HG03457 (cell line): Measurements from ENCODE around the gene TMEM271.

Source experiments
- ATAC-seq: cut with Tn5 transposase; IDR thresholded peaks from one replicate; pipeline ENCODE4 v1.9.1; 2021; ENCODE audit warnings: moderate number of reproducible peaks; ENCODE audit not compliant: unreplicated experiment

TMEM271 gene

DNA sequence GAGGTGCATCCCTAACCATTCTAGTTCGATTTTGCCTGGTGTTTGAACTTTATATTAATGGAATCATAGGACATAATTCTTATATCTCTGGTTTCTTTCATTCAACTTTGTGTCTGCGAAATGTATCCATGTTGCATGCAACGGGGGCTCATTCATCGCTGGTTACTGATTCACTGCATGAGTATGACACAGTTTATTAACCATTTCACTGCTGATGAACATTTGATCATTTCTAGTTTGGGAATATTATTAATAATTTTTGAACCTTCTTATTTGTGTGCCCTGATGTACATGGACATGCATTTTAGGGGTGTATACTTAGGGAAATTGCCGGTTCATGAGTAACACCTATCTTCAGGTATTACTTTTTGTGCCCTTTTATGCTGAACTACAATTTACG lies 5.1 kb upstream of the TMEM271 start:
- ATAC-seq = no peak

DNA sequence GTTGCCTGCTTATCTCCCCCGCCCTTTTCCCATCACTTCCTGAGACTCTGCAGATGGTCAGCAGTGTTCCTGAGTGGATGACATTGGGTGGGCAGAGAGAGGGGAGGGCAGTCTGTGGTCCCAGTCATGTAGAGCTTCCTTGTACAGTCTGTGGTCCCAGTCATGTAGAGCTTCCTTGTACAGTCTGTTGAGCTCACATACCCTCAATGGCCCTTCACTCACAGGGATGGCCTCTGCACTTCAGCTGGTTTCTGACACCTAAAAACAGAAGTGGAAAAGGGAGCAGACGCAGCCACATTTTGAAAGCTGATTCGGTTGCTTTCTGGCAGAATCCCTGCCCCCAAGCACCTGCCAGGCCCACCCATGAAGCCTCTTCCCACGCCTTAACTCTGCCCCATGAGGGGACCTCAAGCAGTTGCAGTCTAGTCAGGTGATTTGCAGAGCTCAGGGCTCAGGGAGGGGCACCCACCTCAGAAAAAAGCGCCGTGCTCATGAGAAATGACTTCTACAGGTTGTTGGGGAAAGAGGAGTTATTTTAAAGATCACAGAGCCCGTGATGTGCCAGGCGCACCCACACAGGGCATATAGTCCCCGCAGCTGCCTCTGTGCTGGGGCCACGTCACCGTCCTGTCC lies 3.6 kb upstream of the TMEM271 start:
- no peak for ATAC-seq

DNA sequence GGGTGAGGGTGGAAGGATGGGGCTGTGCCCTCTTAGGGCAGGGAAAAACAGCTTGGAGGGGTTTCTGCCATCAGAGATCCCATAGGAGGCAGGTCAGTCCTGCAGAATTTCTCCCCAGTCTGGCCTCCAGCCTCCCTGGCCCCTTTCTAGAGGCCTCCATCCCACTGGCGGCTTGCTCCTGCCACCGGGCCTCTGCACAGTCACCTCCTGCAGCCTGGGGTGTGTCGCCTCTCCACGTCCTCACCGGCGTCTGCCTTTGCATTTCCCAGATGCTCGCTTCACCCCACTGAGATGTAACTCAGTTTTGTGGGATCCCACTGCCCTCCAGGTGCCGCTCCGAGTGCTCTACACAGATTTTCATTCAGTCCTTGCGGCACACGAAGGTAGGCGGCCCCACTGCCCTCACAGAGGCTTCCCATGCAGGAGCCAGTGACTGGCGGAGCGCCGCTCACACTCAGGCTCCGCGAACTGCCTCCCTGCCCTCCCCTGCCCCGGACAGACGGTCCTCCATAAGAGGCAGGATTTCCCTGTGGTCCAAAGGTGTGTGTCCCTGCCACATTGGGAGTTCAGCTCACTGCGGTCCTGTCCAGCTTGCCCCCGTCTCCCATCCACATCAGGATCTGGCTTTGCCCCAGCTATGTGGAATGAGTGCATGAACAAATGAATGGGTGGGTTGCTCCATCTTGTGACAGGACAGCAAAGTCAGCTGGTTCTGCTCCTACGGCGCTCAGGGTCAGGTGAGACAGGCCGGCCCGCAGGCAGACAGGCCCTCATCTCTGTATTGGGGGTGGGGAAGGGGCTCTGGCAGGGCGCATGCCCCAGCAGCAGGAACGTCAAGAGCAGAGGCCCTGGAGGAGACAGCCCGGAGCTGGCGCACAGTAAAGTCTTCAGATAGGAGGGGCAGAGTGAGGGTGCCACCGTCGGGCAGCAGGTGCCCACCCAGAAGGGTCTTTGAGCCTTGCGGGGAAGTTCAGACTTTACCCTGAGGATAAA lies 2.7 kb upstream of the TMEM271 start:
- ATAC-seq = no peak

DNA sequence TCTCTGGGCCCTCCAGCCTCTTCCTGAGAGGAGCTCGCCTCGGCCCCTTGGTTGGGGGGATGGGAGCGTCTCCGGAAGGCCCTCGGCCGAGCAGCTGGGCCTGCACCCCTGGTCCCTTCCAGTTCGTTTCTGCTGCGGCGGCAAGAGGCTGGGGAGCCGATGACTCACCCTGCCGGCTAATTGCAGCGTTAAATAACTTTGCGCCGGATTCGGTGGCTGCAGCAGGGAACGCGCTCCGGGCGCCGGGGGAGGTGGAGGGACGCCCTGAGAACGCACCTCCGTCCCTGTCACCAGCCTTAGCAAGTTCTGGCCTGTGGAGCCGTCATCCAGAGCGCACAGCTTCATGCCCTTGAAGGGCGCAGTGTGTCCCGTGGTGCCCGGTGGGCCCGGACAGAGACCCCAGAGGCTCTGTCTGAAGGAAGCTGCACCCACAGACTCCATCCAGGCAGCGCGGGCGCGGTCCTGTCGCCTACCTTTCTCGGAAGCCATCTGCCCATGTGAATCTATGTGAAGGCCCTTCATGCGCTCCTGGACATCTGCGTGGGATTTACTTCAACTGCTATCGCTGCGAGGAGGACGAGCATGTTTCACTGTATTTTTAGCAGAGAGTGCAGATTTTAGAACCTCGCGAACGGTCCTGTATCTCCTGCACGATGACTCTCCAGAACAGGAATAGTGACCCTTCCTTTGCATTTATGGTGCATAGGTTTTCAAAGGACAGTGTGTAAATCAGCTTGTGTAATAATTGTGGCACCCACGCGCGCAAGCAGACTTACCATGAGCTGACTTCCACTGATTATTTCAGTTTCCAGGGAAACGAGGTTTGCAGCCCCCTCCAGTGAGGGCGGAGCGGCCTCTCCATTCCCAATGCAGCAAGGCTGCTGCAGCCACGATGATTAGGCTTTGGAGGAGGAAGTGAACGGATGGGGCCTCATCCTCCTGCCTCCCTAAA lies 1.7 kb upstream of the TMEM271 start:
- ATAC-seq = no peak

DNA sequence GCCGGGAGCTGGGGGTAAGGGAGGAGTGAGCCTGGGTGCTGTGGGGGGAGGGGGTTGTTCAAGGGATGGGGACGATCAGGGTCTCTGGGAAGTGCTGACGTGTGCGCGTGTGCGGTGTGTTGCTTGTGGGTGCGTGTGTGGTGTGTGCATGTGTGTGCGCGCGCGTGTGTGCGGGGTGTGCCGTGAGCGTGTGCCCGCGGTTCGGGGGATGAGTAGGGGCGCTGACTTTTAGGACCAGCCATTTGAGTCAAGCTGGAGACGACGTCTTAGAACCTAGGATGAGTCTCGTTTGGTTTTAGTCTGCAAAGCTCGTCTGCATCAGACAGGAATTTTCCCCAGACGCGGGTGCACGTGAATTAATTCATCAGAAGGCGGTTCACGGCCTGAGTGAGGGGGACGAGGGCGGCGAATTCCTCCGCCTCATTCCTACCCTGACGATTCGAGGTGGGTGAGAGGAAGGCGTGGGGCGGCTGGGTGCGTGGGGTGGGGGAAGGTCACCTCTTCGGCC lies 950 bp upstream of the TMEM271 start:
- no peak for ATAC-seq

DNA sequence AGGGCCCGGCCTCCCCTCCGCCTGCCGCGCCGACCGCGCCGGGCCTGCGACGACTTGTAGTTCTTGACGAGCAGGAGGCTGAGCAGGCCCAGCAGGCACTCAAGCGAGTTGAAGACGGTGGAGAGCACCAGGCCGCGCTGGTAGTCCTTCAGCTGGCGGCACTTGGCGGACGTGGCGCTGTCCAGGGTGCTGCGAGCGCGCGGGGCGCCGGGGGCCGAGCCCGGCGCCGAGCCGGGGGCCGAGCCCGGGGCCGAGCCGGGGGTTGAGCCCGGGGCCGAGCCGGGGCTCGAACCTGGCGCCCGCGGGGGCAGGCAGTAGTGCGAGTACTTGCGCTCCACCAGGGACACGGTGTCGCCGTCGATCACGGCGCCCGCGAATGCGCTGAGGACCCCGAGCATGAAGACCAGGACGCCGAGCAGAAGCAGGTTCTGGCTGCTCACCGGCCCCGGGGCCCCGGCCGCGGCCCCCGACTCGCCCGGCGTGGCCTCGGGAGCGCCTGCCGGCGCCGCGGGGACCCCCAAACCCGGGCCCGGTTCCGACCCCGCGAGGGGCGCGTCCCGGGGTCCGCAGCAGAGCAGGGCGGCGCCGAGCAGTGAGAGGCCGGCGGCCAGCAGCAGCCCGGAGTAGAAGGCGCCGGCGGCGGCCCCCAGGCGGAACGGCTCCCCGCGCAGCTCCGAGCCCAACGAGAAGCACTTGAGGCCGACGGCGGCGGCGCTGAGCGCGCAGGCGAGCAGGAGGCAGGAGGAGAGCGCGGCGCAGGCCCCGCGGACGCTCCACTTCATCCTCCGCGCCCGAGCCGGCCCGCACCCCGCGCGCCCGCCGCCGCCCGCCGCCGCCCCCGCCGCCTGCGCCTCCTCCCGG lies 584 bp downstream of the TMEM271 start:
- no peak for ATAC-seq

DNA sequence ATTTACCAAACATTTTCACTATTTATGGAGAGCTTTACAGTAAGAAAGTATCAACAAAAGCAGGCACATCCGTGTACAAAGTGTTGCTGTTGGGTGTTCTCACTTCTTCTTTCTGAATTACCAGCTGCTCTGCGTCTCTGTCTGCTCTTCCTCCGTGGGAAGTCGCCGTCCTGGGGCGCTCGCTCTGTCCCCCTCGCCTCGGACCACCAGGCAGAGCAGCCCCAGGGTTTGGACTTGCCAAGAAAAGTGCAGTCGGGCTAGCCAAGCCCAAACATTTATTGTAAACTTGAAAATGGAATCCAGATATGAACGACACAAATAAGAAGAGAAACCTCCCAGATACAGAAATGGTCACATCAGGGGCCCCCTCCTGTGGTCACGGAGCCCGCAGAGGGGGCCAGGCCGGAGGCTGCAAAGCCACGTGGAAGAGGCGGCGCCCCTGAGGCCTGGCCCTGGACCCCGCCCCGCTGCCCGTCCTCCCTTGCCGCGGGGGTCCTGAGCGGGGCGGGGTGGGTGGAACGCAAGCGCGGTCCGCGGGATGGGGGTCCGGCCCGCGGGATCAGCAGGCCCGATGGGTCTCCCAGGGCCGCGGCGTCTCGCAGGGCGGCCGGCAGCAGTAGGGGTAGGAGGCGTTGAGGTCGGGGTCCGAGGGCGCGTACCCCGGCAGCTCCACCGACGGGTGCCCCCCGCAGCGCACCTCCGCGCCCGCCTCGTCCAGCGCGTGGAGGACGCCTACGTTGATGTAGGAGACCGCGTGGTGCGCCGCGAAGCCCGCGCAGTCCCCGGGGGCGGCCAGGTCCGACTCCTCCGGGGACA lies 1.5 kb downstream of the TMEM271 start:
- no peak for ATAC-seq

DNA sequence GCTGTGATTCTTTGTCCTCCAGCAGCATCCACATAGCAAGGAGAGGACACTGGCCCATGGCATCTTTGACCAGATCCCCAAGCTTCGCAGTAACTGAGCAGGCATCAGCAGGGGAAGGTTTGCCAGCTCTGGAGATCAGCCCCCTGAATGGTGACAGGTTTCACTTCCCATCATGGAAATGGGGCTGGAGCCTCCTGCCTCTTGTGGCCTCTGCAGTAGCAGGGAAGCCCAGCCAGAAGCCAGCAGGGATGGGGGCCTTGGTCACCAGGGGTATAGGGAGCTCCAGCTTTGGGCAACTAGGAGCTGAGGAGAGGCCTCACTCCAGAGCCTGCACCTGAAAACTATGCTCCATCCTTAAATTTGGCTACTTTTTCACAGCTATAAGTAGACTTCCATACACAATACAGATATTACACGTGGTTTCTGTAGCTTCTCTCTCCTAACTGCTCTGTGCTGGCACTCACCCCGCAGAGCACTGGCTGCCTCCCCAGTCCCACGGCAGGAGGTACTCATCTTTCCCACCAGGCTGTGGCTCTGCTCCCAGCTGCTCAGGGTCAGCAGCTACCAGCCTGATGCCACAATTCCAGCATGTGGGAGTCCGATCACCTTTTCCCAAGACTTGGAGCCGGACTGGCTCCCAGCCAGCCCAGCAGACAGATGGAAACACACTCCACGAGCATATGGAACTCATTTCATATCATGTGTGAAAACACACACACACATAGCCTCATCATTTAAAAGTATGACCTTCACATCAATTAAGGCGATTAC lies 2.8 kb downstream of the TMEM271 start:
- no peak for ATAC-seq

DNA sequence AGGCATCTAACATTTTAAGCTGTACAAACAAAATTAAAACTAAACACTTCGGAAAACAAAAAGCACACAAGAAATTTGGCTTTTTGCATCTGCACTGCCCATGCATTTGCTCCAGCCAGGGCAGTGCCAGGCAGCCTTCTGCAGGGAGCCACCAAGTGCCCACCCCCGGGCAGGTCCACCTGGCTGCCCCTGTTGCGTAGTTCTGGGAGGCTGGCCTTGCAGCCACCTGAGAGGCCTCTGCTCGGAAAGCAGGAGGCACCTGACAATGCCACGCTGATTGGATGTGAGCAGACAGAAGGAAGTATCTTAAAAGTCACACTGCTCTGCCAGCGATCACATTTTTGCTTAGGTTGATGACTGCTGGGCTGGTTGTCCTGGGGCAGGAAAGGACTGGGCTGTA lies 3.5 kb downstream of the TMEM271 start:
- ATAC-seq = no peak

DNA sequence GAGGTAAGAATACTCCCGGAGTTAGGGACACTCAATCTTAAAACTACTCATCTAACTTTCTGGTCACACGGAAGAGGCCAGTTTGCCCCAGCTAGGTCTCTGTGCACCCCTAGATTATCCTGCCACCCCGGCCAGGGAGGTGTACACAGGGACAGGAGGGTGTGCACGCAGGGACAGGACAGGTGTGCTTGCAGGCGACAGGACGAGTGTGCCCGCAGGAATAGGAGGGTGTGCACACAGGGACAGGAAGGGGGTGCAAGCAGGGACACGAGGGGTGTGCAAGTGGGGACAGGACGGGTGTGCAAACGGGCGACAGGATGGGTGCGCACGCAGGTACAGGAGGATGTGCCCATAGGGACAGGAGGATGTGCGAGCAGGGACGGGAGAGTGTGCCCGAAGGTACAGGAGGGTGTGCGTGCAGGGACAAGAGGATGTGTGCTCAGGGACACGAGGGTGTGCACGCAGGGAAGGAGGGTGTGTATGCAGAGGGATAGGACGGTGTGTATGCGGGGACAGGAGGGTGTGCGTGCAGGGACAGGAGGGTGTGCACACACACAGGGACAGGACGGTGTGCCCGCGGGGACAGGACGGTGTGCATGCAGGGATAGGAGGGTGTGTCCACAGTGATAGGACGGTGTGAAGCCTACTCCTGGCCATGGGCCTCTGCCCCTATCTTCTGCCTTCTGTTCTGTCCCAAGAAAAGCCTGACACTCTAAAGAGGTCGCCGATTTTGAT lies 4.1 kb downstream of the TMEM271 start:
- ATAC-seq = no peak

DNA sequence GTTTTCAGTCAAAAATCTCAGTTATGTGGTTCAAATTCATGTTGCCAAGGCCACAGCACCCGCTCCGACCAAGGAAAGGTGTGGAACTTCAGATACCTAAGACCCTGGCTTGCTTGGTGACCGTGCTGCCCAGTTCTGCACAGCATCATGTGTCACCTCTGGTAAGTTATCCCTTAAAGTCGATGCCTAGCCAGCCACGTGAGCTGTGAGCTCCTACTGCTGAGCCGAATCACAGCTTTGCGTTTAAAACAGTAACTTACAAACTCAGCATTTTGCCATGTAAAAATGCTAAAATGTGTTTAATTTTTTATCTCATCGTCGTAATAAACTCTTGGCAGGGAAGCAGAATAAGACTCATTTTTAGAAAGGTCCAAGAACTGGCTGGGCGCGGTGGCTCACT lies 5.3 kb downstream of the TMEM271 start:
- ATAC-seq = no peak

DNA sequence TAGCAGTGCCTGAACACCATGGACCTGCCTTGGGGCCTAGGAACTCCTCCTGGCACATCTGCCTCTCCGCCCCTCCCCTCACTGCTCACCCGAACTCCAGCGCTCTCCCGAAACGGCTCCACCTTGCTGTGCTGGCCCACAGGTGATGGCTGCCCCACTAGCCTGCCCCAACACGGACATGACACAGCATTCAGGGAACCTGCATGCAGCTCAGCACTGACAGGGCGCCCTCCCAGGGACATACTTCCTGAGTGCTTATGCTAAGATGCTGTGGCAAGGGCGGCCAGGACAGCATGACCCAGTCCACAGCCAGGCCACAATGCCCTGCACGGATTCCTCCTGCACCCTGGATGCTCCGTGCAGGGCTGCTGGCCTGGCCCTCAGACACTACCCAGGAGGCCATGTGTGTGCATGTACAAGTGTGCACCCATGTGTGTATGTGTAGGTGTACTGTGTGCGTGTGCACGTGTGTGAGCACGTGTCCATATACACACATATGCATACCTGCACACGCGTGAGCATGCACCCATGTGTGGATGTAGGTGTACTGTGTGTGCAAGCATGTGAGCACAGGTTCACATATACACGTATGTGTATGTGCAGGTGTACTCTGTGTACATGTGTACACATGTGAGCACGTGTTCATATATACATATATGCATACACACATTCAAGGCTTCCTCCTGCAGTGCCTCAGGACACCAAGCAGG lies 6.0 kb downstream of the TMEM271 start:
- ATAC-seq = no peak

DNA sequence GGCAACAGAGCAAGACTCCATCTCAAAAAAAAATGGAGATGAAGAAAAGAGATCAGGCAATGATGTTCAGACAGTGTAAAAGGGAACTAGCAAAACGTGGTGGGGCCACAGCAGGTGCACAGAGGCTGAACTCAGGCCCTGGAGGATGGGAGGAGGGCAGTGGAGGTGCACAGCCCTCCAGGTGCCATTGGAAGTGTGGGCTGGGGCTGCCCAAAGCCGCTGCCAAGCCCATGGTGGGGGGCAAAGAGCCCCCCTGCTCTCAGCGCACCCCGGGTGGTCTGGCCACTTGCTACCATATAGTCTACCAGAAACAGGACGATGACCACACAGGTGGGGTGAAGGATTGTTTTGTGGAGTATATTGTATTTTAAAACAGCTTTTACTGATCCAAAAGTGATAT lies 7.1 kb downstream of the TMEM271 start:
- ATAC-seq = no peak

DNA sequence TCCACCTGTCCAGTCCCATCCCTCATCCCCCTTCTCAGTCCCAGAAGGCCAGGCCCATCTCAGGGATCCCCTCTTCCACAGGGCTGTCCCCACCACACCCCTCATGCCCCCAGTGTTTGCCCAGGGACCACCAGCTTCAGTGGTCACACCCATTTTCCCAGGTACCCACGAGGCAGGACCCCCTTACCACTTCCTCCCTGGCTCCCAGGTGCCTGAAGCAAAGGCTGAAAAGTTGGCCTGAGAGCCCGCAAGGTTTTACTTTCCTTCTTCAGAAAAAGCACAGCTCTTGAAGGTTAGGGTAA lies 7.8 kb downstream of the TMEM271 start:
- ATAC-seq = no peak

DNA sequence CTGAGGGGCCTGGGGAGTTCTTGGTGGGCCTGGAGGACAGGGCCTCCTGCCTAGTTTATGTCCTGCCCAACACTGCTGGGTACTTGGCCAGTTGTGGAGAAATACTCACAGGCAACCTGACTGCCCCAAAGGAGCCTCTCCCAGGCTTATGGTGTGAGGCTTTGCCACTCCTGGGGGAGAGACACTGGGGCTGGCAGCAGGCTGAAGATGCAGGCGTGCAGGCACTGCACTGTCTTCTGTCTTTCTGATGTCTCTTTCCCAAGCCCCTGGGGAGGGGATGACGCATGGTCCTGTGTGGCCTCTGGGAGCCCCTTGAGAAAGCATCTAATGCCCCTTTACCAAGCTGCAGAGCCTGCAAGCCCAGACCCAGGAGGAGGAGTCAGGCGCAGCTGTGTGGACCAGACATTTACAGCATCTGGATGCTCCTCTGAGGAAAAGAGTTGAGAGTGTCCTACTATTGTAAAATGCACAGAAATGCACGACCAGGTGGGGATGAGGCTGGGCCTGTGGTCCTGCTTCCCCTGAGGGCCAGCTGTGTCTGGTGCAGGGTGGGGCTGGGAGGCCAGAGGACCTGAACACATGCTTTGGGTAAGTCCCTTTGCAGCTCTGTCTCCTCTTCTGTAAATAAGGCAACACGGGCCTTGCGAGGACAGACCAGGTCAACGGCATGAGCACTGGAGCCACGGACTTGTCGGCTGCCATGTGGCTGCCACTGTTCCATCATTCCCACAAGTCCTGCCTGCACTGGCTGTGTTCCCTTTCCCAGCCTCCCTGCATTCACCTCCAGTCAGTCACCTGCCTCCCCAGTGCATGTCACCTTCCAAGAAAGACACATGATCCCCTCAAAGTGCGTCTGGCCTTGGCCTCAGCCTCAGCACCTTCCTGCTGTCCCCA lies 8.4 kb downstream of the TMEM271 start:
- no peak for ATAC-seq

DNA sequence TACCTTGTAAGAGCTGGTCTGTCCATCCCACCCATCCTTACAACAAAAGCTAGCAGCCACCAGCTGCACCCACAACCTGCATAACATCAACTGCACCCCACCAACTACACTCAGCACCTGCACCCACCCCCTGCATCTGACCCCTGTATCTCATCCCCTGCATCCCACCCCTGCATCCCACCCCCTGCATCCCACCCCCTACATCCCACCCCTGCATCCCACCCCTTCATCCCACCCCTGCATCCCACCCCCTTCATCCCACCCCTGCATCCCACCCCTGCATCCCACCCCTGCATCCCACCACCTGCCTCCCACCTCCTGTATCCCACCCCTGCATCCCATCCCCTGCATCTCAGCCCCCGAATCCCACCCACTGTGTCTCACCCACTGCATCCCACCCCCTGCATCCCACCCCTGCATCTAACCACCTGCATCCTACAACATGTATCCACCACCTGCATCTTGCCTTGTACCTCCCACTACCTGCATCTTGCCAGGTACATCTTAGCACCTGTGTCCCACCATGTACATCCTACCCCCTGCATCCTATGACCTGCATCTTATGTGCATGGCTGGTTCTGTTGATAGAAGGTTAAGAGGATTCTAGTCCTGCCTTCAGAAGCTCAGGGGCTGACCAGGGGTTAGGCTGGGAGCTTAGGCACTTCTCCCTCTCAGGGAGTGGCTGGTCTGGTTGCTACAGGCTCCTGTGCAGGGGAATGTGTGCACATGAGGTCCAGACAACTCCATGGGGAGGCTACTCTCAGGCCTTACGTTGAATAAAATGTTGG lies 9.4 kb downstream of the TMEM271 start:
- ATAC-seq = no peak
